ENCODE measurements around the gene COPA. TPM values are rescaled to one million over a fixed set of nuclear protein-coding genes. Genes with fewer than 3 reads are reported as not detected.
A peak's percentile ranks its signal among the peaks of the same experiment; 100 is the strongest.

The COPA gene
- total and polyA plus RNA-seq, 2 donors from 2014 or later: 50.1 to 160 TPM

DNA sequence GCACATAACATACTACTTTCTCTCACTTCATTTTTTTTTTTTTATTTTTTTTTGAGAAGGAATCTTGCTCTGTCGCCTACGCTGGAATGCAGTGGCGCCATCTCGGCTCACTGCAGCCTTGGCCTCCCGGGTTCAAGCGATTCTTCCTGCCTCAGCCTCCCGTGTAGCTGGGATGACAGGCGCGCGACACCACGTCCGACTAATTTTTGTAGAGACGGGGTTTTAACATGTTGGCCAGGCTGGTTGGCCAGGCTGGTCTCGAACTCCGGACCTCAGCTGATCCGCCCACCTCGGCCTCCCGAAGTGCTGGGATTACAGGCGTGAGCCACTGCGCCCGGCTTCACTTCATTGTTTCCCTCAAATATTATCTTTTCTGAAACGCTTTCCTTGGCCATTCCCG lies 57.5 kb downstream of the COPA start:
- no peaks in the 10 kb centered on the region for H3K9me3 ChIP-seq (ENCODE audit: control insufficient read depth in 2 of 3, insufficient read depth in 1 of 3, low read length in 3 of 3)
- peaks cover 14 to 33% (median 15%) of the 10 kb centered on the region in 3 donors for H3K36me3 ChIP-seq (ENCODE audit: control insufficient read depth in 2 of 3, insufficient read depth in 3 of 3, low read length in 3 of 3)
- H3K4me1 ChIP-seq (ENCODE audit: control insufficient read depth in 2 of 3, insufficient read depth in 2 of 3, low read depth in 1 of 3, low read length in 3 of 3): peaks cover 2 to 12% (median 7%) of the 10 kb centered on the region in 3 donors
- no peaks in the 10 kb centered on the region for H3K27me3 ChIP-seq (ENCODE audit: control insufficient read depth, insufficient read depth, low read length)
- H3K9ac ChIP-seq (ENCODE audit: low read length in 3 of 3): peak overlapping the region in 1 of 3 donors; percentile 95
- intact Hi-C loops (cut with DNase I): no loop called here
- TF ChIP-seq, protein P1, sequence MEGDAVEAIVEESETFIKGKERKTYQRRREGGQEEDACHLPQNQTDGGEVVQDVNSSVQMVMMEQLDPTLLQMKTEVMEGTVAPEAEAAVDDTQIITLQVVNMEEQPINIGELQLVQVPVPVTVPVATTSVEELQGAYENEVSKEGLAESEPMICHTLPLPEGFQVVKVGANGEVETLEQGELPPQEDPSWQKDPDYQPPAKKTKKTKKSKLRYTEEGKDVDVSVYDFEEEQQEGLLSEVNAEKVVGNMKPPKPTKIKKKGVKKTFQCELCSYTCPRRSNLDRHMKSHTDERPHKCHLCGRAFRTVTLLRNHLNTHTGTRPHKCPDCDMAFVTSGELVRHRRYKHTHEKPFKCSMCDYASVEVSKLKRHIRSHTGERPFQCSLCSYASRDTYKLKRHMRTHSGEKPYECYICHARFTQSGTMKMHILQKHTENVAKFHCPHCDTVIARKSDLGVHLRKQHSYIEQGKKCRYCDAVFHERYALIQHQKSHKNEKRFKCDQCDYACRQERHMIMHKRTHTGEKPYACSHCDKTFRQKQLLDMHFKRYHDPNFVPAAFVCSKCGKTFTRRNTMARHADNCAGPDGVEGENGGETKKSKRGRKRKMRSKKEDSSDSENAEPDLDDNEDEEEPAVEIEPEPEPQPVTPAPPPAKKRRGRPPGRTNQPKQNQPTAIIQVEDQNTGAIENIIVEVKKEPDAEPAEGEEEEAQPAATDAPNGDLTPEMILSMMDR (IDR thresholded peaks at IDR 0.05; ENCODE audit: borderline replicate concordance, extremely low read depth, insufficient read depth): no peak
- FAIRE-seq (no peak), DNase-seq (peak in 2 of 5 donors; percentile 48 to 69)
- H3K4me3 ChIP-seq (ENCODE audit: low read length in 3 of 3): peak overlapping the region; percentile 69 to 94 (median 89)
- no peak overlapping the region for H3K27ac ChIP-seq (ENCODE audit: low read depth in 2 of 2, low read length in 2 of 2)

DNA sequence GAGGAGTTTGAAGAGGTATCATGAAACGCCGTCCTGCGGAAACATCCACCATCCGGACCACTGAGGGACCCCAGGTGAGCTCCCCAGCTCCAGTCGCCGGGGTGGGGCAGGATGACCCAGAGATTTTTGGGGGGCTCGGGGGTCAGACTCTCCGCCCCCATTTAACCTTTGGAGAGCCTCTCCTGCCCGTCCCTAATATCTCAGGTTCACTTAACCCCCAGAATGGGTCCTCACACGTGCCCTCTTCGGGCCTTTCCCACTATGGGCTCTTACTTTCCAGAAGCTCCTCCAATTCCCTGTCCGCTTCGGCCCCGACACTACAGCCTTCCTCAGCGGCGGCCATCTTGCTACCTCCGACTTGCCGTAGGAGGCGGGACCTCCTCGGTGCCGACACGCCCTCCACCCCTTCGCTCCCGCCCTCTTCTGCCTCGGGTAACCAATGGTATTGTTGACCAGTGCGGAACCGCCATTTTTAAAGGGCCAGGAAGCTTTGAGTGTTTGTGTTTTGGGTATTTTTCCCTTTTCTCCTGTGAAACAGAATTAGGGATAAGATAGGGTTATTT lies 58.2 kb downstream of the COPA start, which contains the start of gene PEX19:
TSS of gene PEX19 (minus strand) at position 352 of the 563 bp plus-strand sequence. CDS start at position 343, 9 bp downstream.
- no peaks in the 10 kb centered on the region for H3K27me3 ChIP-seq (ENCODE audit: control insufficient read depth, insufficient read depth, low read length)
- H3K27ac ChIP-seq (ENCODE audit: low read depth in 2 of 2, low read length in 2 of 2): peak within 1 kb of the TSS; percentile 45 to 66
- peak within 1 kb of the TSS; percentile 69 to 94 (median 89) for H3K4me3 ChIP-seq (ENCODE audit: low read length in 3 of 3)
- TF ChIP-seq, protein P1 (IDR thresholded peaks at IDR 0.05; ENCODE audit: borderline replicate concordance, extremely low read depth, insufficient read depth): no peak
- peak; percentile 75 for FAIRE-seq
- DNase-seq: peak; percentile 96 to 97 (median 96)
- peaks cover 11 to 33% (median 15%) of the 10 kb centered on the region in 3 donors for H3K36me3 ChIP-seq (ENCODE audit: control insufficient read depth in 2 of 3, insufficient read depth in 3 of 3, low read length in 3 of 3)
- H3K9ac ChIP-seq (ENCODE audit: low read length in 3 of 3): peak within 1 kb of the TSS; percentile 75 to 95 (median 93)
- intact Hi-C loops (cut with DNase I): no loop called here
- H3K4me1 ChIP-seq (ENCODE audit: control insufficient read depth in 2 of 3, insufficient read depth in 2 of 3, low read depth in 1 of 3, low read length in 3 of 3): peaks cover 2 to 12% (median 7%) of the 10 kb centered on the region in 3 donors
- H3K9me3 ChIP-seq (ENCODE audit: control insufficient read depth in 2 of 3, insufficient read depth in 1 of 3, low read length in 3 of 3): no peaks in the 10 kb centered on the region

DNA sequence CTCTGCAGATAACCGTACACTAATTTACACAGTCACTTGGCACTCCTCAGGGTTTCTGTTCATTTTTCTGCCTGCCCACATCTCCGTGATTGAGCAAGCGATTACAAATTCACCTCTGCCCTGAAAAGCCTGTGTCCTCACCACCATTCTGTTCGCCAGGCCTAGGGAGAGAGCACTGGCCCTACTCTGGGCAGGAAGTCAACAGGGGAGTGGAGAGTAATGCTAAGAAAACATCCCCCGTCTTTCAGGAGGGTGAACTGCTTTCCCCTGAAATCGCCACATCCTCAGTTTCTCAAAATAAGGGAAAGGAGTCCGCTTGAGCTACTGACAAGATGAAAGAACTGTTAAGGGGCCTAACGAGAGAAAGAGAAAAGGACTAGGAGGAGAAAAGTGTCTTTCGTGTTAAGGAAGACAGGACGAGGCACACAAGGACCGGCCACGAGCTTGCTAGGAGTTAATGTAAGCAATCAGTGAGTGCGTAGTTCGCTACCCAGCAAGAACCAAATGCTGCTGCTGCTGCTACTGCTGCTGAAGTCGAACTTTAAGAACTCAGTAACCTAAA lies 58.7 kb downstream of the COPA start:
- Histone ChIP-seq H3K27ac (ENCODE audit: low read depth in 2 of 2, low read length in 2 of 2) (peak overlapping the region; percentile 45 to 66), H3K4me3 (ENCODE audit: low read length in 3 of 3) (peak overlapping the region; percentile 69 to 94 (median 89)), H3K36me3 (ENCODE audit: control insufficient read depth in 2 of 3, insufficient read depth in 3 of 3, low read length in 3 of 3) (peaks cover 12 to 34% (median 18%) of the 10 kb centered on the region in 3 donors), H3K9ac (ENCODE audit: low read length in 3 of 3) (peak overlapping the region; percentile 75 to 95 (median 93)), H3K27me3 (ENCODE audit: control insufficient read depth, insufficient read depth, low read length) (no peaks in the 10 kb centered on the region), H3K9me3 (ENCODE audit: control insufficient read depth in 2 of 3, insufficient read depth in 1 of 3, low read length in 3 of 3) (no peaks in the 10 kb centered on the region), H3K4me1 (ENCODE audit: control insufficient read depth in 2 of 3, insufficient read depth in 2 of 3, low read depth in 1 of 3, low read length in 3 of 3) (peaks cover 2 to 12% (median 7%) of the 10 kb centered on the region in 3 donors)
- TF ChIP-seq, protein P1 (IDR thresholded peaks at IDR 0.05; ENCODE audit: borderline replicate concordance, extremely low read depth, insufficient read depth): no peak
- FAIRE-seq: no peak
- DNase-seq: peak in 2 of 5 donors; percentile 59 to 66
- intact Hi-C loops (cut with DNase I): no loop called here
